Thoracic aorta (tissue), 2 donors: ENCODE data around the gene VIP. TPM values are rescaled to one million over a fixed set of nuclear protein-coding genes. Genes with fewer than 3 reads are reported as not detected.

Experiments used
- ATAC-seq: fragments of 150-250 bp; one replicate; pipeline ENCODE4 v1.8.0; 2017; ENCODE audit warnings: low read depth; ENCODE audit not compliant: insufficient number of reproducible peaks, low FRiP score
- DNase-seq: peaks from one replicate; pipeline ENCODE4 v3.0.0-alpha.2; 2020; ENCODE audit warnings: low spot score
- H3K27ac ChIP-seq, 2 donors: fragments of 200-600 bp; sonication (generic); 1 replicate in 1 of 2; 2 replicates in 1 of 2; pipeline ENCODE4 v1.5.1; 2016; ENCODE audit warnings: mild to moderate bottlenecking in 2 of 2, moderate library complexity in 2 of 2
- H3K27me3 ChIP-seq: fragments of 200-600 bp; sonication (generic); replicated peaks from 2 replicates; pipeline ENCODE4 v1.6.0; 2016; ENCODE audit warnings: mild to moderate bottlenecking; ENCODE audit not compliant: insufficient read depth
- H3K36me3 ChIP-seq: fragments of 200-600 bp; sonication (generic); one replicate; pipeline ENCODE4 v1.5.1; 2016
- H3K4me1 ChIP-seq, 2 donors: fragments of 200-600 bp; sonication (generic); 1 replicate in 1 of 2; 2 replicates in 1 of 2; pipeline versions ENCODE4 v1.5.1 to v1.6.0; 2016; ENCODE audit warnings: low read depth in 2 of 2, mild to moderate bottlenecking in 1 of 2; ENCODE audit not compliant: control insufficient read depth in 1 of 2
- H3K4me3 ChIP-seq: fragments of 200-600 bp; sonication (generic); 2 replicates; pipeline ENCODE4 v1.5.1; 2016; ENCODE audit warnings: mild to moderate bottlenecking
- H3K9me3 ChIP-seq: fragments of 200-600 bp; sonication (generic); 2 replicates; pipeline ENCODE4 v1.5.1; 2016
- CTCF ChIP-seq: fragments of 200-600 bp; sonication (generic); IDR thresholded peaks from one replicate; pipeline ENCODE4 v1.5.1; 2019; ENCODE audit warnings: antibody characterized with exemption
- total RNA-seq, 2 donors: library from RNA; depleted of rRNA; stranded (reverse); fragments of >200 nt; gene quantifications; one replicate each; pipeline versions ENCODE4 v1.1.0 to v1.2.3, GENCODE V29; 2016

VIP gene
- total RNA-seq, 2 donors from 2014 or later = 0.63 TPM; not detected in 1

- no peak for DNase-seq
- Histone ChIP-seq H3K4me1 (no peaks in the 10 kb centered on the region), H3K27ac (no peak overlapping the region), H3K36me3 (no peaks in the 10 kb centered on the region), H3K9me3 (no peaks in the 10 kb centered on the region), H3K4me3 (no peak overlapping the region), H3K27me3 (no peaks in the 10 kb centered on the region)
- TF ChIP-seq CTCF = no peak
- no peak for ATAC-seq
These were observed 23.1 kb upstream of the VIP start for GRCh38 chr6:152727507-152727906.

- Histone ChIP-seq H3K27ac (no peak overlapping the region), H3K4me1 (no peaks in the 10 kb centered on the region), H3K27me3 (no peaks in the 10 kb centered on the region), H3K9me3 (no peaks in the 10 kb centered on the region), H3K36me3 (no peaks in the 10 kb centered on the region), H3K4me3 (no peak overlapping the region)
- ATAC-seq (no peak), DNase-seq (no peak)
- TF ChIP-seq CTCF = no peak
These were observed 16.0 kb upstream of the VIP start for GRCh38 chr6:152734630-152735029.

- Histone ChIP-seq H3K36me3 (no peaks in the 10 kb centered on the region), H3K27me3 (no peaks in the 10 kb centered on the region), H3K4me3 (no peak overlapping the region), H3K9me3 (no peaks in the 10 kb centered on the region), H3K27ac (no peak overlapping the region), H3K4me1 (no peaks in the 10 kb centered on the region)
- TF ChIP-seq CTCF = no peak
- DNase-seq (no peak), ATAC-seq (no peak)
These were observed 13.8 kb upstream of the VIP start for GRCh38 chr6:152736687-152737273.

- Histone ChIP-seq H3K27ac (no peak overlapping the region), H3K36me3 (no peaks in the 10 kb centered on the region), H3K4me1 (no peaks in the 10 kb centered on the region), H3K9me3 (no peaks in the 10 kb centered on the region), H3K4me3 (no peak overlapping the region), H3K27me3 (no peaks in the 10 kb centered on the region)
- TF ChIP-seq CTCF = no peak
- ATAC-seq = no peak
- no peak for DNase-seq
These were observed 5.0 kb upstream of the VIP start for GRCh38 chr6:152745509-152746171.

GRCh38 chr6:152746172-152746553 lies 4.4 kb upstream of the VIP start:
- Histone ChIP-seq H3K9me3 (no peaks in the 10 kb centered on the region), H3K27me3 (no peaks in the 10 kb centered on the region), H3K27ac (no peak overlapping the region), H3K4me3 (no peak overlapping the region), H3K4me1 (no peaks in the 10 kb centered on the region), H3K36me3 (no peaks in the 10 kb centered on the region)
- TF ChIP-seq CTCF = no peak
- DNase-seq (no peak), ATAC-seq (no peak)
